Suppressor macrophage (primary cell): Measurements from ENCODE around the gene SPSB2.

ENCODE experiments used
- DNase-seq, 4 experiments: peaks; one replicate each; pipeline ENCODE4 v3.0.0-alpha.2; 2020 to 2022

Gene SPSB2

GRCh38 chr12:6851153-6851920 lies 21.8 kb downstream of the SPSB2 start, which contains the start of gene CDCA3:
CDCA3 (minus strand) TSS chr12:6851286; CDS start chr12:6850952, 334 bp downstream.
- peak; percentile 97 to 99 (median 98) for DNase-seq

DNA sequence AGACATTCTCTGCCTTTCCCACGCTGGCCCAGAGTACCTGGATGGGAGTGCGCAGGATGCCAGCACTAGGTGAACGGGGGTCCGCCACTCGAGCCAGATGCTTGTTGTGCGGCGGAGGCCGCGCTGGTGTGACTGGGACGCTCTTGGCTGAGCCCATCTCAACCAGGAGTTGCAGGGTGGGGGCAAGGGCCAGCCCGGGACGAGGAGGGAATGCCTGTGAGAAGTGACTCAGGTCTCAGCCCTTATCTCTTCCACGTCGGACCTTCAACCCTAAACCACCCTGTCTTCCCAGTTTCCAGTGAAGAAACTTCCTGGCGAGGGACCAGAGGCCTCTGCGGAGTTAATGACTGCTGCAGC lies 22.3 kb downstream of the SPSB2 start:
- DNase-seq = no peak

- no peak for DNase-seq
Observed at GRCh38 chr12:6849976-6850560, 23.0 kb downstream of the SPSB2 start.

DNA sequence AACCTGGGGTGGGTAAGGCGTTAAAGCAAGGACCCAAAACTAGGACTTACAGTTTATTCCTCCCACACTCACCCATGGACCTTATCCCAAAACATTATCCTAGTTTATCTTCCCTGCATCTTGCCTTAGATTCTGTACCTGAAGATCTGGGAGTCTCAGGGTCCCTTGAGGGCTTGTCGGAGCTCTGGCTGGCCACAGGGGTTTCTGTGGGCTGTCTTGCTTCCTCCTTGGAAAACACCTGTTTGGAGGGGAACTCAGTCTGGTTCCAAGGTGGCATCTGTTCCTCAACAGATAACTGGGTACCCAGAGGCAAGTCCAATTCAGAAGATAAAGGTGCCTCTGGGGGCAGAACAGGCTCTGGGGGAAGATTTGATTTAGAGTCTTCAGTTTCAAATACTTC lies 23.7 kb downstream of the SPSB2 start:
- DNase-seq = no peak

GRCh38 chr12:6847676-6848075 lies 25.4 kb downstream of the SPSB2 start:
- DNase-seq = no peak

GRCh38 chr12:6846316-6846869 lies 26.7 kb downstream of the SPSB2 start:
- peak in 3 of 4 experiments; percentile 43 to 46 (median 44) for DNase-seq

DNA sequence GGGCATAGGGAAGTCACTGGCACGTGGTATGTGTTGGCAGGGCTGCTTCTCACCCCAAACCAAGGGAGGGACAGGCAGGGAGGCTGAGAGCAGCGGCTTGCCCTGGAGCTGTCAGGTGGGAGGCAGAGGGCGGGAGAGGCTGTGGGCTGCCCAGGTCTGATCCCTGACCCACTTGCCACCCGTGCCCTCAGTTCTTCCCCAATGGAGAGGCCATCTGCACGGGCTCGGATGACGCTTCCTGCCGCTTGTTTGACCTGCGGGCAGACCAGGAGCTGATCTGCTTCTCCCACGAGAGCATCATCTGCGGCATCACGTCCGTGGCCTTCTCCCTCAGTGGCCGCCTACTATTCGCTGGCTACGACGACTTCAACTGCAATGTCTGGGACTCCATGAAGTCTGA lies 27.7 kb downstream of the SPSB2 start:
- no peak for DNase-seq

DNA sequence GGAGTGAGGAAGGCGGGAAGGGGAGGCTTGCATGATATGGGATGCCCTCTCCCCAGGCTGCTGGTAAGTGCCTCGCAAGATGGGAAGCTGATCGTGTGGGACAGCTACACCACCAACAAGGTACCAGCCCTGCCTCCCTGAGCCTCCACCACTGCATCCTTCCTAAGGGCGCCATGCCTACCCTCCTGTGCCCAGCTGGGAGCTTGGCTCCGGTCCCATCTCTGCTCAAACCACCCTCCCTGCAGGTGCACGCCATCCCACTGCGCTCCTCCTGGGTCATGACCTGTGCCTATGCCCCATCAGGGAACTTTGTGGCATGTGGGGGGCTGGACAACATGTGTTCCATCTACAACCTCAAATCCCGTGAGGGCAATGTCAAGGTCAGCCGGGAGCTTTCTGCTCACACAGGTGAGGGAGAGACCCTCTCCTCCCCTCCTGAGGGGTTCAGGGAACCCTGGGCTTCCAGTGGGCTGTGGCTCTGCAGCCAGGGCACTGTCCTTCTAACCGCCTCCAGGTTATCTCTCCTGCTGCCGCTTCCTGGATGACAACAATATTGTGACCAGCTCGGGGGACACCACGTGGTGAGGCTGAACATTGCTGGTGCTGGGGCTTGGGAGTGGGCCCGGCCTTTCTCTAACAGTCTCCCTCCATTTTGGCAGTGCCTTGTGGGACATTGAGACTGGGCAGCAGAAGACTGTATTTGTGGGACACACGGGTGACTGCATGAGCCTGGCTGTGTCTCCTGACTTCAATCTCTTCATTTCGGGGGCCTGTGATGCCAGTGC lies 29.8 kb downstream of the SPSB2 start:
- DNase-seq = no peak

- no peak for DNase-seq
Observed at GRCh38 chr12:6842075-6842474, 31.0 kb downstream of the SPSB2 start.

- DNase-seq = no peak
Observed at GRCh38 chr12:6840761-6841515, 32.2 kb downstream of the SPSB2 start, which contains the start of gene GNB3. GNB3 (plus strand) TSS chr12:6840925; CDS start chr12:6841288, 363 bp downstream.

DNA sequence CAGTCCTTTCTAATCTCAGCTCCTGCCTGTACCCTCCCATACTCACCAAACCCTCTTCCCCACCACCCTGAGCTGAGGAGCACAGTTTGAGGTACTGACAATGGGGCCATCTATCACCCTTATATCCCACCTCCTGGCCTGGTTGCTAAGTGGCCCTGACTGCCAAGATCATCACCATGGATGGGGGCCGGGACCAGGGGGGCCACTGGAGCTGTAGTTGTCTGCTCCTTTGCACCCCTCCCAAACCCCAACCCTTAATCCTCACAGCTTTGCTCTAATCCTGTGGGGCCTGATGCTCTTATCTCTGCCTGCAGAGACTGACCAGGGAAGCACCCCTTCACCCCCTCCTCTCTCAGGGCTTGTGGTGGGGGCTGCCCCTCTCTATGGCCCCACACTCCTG lies 32.8 kb downstream of the SPSB2 start:
- no peak for DNase-seq

GRCh38 chr12:6839482-6840201 lies 33.5 kb downstream of the SPSB2 start:
- DNase-seq = no peak

DNA sequence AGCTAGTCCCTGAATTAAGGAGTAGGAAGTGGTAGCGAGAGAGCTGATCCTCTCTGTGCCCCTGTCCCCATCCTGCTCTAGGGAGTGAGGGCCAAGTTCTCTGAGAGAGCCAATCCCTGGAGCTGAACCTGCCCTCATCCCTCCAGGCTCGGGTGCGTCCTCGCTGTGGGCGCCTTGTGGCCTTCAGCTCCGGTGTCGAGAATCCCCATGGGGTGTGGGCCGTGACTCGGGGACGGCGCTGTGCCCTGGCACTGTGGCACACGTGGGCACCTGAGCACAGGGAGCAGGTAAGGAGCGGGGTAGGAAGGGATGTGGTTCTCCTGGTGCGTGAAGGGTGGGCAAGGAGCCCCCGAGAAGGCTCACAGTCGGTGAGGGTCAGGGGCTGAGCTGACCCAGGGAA lies 34.2 kb downstream of the SPSB2 start:
- DNase-seq = no peak

DNA sequence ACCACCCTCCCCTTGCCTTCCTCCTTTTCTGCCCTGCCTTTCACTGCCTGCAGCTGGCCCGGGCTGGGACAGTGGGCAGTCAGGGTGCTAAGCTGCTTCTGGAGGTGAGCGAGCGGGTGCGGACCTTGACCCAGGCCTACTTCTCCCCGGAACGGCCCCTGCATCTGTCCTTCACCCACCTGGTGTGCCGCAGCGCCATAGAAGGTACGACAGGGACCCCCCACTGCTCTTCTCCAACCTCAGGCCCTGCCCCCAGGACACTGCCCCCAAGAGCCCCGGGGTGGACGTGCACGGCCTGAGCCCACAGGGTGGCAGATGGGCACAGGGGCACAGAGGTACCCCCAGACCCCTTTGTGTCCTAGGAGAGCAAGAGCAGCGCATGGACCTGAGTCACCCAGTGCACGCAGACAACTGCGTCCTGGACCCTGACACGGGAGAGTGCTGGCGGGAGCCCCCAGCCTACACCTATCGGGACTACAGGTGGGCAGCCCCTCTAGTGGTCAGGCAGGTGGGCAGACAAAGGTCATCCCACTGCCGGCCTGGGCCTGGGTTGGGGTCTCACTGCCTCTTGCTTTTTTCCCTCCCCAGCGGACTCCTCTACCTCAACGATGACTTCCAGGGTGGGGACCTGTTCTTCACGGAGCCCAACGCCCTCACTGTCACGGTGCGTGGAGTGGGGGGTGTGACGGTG lies 35.6 kb downstream of the SPSB2 start:
- DNase-seq = no peak

GRCh38 chr12:6836851-6837250 lies 36.3 kb downstream of the SPSB2 start:
- DNase-seq = no peak

- DNase-seq = no peak
Observed at GRCh38 chr12:6834873-6835272, 38.2 kb downstream of the SPSB2 start.

DNA sequence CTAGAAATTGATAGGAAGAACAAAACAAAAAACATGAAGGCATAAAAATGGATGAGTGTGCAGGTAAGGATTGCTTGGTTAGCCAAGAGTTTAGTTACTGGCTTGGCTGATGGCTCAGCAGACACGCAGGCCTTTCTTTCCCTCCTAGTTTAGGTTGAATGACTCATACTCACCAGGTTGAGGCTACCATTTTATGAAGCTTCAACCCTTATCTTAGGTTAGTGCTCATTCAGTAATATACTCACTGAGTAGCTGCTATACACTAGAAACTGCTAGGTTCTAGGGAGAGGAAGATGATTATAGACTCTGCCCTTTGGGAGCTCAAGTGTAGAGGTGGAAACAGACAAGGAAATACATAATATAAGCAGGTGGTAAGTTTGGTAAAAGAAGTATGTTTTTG lies 38.8 kb downstream of the SPSB2 start:
- DNase-seq = no peak

- no peak for DNase-seq
Observed at GRCh38 chr12:6833189-6833890, 39.8 kb downstream of the SPSB2 start.

GRCh38 chr12:6832125-6832524 lies 41.0 kb downstream of the SPSB2 start:
- DNase-seq = no peak

DNA sequence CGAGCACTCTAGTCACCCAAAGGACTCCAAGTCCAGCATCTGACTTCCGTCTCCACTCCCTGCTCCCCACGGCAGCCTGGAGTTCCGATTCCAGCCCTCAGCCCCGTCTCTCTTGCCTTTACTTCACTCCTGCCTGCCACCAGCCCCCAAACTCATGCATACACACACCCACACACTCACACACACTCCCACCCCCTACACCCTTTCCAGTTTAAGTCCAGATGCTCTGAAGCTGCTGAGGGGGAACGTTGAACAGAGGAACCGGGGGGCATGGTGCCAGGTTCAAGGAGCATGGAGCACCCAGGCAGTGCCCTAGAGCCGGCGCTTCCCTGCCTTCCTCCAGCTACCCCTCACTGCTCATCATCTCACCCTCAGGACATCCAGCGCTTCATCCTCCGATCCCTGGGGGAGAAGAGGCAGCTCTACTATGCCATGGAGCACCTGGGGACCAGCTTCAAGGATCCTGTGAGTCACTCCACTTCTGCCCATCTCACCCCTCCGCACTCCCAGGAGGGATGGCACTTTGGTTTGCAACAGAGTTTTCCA lies 41.6 kb downstream of the SPSB2 start:
- no peak for DNase-seq
